Mucosa of descending colon (tissue), 3 donors: ENCODE measurements around the gene NFIA. TPM values are rescaled to one million over a fixed set of nuclear protein-coding genes. Genes with fewer than 3 reads are reported as not detected.

ENCODE experiments used
- ATAC-seq: fragments of 200-7000 bp; cut with Tn5 transposase; one replicate; pipeline ENCODE4 v1.9.1; 2020; ENCODE audit warnings: mild to moderate bottlenecking, moderate library complexity
- DNase-seq, 3 donors: peaks; one replicate each; pipeline ENCODE4 v3.0.0-alpha.2; 2020
- H3K36me3 ChIP-seq: fragments of 200-600 bp; one replicate; pipeline ENCODE4 v1.8.0; 2021; ENCODE audit warnings: low read depth, mild to moderate bottlenecking
- H3K4me1 ChIP-seq: fragments of 200-600 bp; one replicate; pipeline ENCODE4 v1.8.0; 2021; ENCODE audit warnings: low read depth, mild to moderate bottlenecking
- H3K4me3 ChIP-seq: fragments of 200-600 bp; one replicate; pipeline ENCODE4 v1.8.0; 2021; ENCODE audit warnings: mild to moderate bottlenecking
- H3K9me3 ChIP-seq: fragments of 200-600 bp; one replicate; pipeline ENCODE4 v1.8.0; 2021; ENCODE audit warnings: mild to moderate bottlenecking
- intact Hi-C, 2 donors: fragments of 100-400 bp; cut with DNase I in 1 of 2; cut with micrococcal nuclease in 1 of 2; formaldehyde crosslinking; loops; one replicate each; pipeline versions ENCODE4 v1.11.0 to v1.11.1; 2022; cut with DNase I, micrococcal nuclease
- total RNA-seq, 3 donors: library from RNA; stranded (reverse); fragmentation: NEBNext Ultra II Directional in 2 of 3; extraction: Animal tissue kit (Norgen Biotek cat#: 25700) in 2 of 3; gene quantifications; one replicate each; pipeline versions ENCODE4 v1.2.1 to v1.2.4, GENCODE V29; 2021 to 2023
- TF ChIP-seq, protein P1 (sequence below): fragments of 200-600 bp; IDR thresholded peaks from one replicate; pipeline ENCODE4 v1.8.0; 2022; ENCODE audit warnings: antibody characterized with exemption, mild to moderate bottlenecking
- donor health status: DM: no; HTN: no; CAD: no; lungs with moderate emphysema.
- donor health status: DM: no; HTN: no; CAD: no.
- donor health status: DM: no; HTN: yes; CAD: no.

The NFIA gene
- total RNA-seq, 3 donors from 2014 or later: 46.4 to 145 (median 51.1) TPM

DNA sequence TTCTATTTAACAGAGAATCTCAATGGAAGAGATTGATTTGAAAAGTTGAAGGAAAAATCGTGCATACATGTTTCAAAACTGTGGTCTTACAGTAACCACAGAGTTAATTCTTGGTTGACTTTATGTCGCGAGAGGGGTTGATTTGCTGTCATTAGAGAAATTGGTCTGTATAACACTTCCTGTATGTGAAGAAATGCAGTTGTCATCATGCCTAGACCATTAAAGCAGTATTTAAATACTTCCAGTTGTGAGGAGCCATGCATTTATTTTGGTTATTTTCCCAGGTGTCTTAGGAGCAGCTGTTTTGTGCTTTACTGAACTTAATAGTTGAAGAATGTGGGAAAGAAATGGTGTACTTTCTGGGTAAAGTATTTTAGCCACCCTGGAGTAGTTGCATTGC lies 76.2 kb downstream of the NFIA start:
- Histone ChIP-seq H3K4me3 (no peak overlapping the region), H3K4me1 (peaks cover 19% of the 10 kb centered on the region), H3K9me3 (no peaks in the 10 kb centered on the region), H3K36me3 (no peaks in the 10 kb centered on the region)
- intact Hi-C loops: no loop called here
- ATAC-seq (no peak), DNase-seq (no peak)
- TF ChIP-seq, protein P1, sequence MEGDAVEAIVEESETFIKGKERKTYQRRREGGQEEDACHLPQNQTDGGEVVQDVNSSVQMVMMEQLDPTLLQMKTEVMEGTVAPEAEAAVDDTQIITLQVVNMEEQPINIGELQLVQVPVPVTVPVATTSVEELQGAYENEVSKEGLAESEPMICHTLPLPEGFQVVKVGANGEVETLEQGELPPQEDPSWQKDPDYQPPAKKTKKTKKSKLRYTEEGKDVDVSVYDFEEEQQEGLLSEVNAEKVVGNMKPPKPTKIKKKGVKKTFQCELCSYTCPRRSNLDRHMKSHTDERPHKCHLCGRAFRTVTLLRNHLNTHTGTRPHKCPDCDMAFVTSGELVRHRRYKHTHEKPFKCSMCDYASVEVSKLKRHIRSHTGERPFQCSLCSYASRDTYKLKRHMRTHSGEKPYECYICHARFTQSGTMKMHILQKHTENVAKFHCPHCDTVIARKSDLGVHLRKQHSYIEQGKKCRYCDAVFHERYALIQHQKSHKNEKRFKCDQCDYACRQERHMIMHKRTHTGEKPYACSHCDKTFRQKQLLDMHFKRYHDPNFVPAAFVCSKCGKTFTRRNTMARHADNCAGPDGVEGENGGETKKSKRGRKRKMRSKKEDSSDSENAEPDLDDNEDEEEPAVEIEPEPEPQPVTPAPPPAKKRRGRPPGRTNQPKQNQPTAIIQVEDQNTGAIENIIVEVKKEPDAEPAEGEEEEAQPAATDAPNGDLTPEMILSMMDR: no peak

DNA sequence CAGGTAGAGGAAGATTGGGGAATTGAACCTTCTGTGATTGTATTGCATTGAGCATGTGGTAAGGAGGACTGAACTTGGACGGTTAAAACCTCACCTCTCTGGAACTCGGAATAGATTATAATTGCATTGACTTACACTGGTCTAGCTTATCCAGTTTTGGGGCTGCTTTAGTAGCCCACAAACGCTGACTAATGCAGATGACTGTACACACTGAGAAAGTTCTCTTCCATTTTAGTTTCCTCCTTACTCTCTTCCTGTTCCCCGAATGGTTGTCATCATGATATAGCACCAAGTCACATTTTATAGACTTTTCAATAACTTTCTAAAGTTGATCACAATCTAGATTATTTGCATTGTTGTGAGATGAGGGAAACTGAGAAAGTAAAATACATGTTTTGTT lies 78.2 kb downstream of the NFIA start:
- H3K4me3 ChIP-seq: no peak overlapping the region
- TF ChIP-seq, protein P1: no peak
- H3K4me1 ChIP-seq: peaks cover 14% of the 10 kb centered on the region
- no peaks in the 10 kb centered on the region for H3K9me3 ChIP-seq
- DNase-seq: no peak
- no peaks in the 10 kb centered on the region for H3K36me3 ChIP-seq
- intact Hi-C loops: no loop called here
- no peak for ATAC-seq

DNA sequence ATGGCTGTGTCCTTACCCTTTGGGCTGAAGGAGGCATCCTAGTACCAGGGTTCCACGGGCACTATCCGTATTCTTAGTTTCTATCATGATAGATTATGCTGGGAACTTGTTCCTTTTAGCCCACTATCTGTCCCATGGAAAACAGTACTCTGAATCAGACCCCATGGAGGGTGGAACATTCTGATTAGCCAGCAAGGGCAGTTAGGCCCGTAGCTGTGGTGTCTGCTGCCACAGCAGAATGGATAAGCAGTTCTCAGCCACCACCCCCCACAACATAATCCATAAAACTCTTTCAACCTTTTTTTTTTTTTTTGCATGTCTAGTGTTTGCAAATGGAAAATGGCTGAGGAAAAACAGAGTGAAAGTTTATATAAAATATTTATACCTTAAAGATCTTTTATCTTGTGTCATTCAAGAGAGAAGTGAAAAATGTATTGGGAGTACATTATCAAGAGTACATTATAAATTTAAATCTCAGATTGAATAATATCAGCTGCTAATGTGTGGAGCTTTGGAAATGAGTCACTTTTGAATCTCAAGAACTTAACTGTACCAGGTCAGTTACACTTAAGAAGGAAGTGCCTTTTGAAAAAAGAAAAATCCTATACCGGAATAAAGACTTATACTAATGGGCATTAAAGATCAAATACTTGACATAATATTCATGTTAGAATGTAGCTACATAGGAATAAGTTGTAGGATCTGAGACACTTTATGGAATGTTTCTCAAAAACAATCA lies 80.3 kb downstream of the NFIA start:
- TF ChIP-seq, protein P1: no peak
- H3K4me3 ChIP-seq: no peak overlapping the region
- no peaks in the 10 kb centered on the region for H3K9me3 ChIP-seq
- peaks cover 7% of the 10 kb centered on the region for H3K4me1 ChIP-seq
- no peaks in the 10 kb centered on the region for H3K36me3 ChIP-seq
- no peak for ATAC-seq
- intact Hi-C loops: no loop called here
- DNase-seq: no peak

GRCh38 chr1:61163355-61163754 lies 81.0 kb downstream of the NFIA start:
- DNase-seq (no peak), ATAC-seq (no peak)
- intact Hi-C loops: no loop called here
- Histone ChIP-seq H3K4me3 (no peak overlapping the region), H3K4me1 (peaks cover under 1% of the 10 kb centered on the region), H3K36me3 (no peaks in the 10 kb centered on the region), H3K9me3 (no peaks in the 10 kb centered on the region)
- TF ChIP-seq, protein P1: no peak

GRCh38 chr1:61165402-61165801 lies 83.0 kb downstream of the NFIA start:
- ATAC-seq (no peak), DNase-seq (no peak)
- no peak overlapping the region for H3K4me3 ChIP-seq
- H3K9me3 ChIP-seq: no peaks in the 10 kb centered on the region
- no peaks in the 10 kb centered on the region for H3K4me1 ChIP-seq
- TF ChIP-seq, protein P1: no peak
- H3K36me3 ChIP-seq: no peaks in the 10 kb centered on the region
- intact Hi-C loops: no loop called here
